HG03571 (cell line): ENCODE data around the gene URM1.

Experiments used
- ATAC-seq: cut with Tn5 transposase; IDR thresholded peaks from one replicate; pipeline ENCODE4 v1.9.1; 2021; ENCODE audit not compliant: unreplicated experiment

URM1 gene

GRCh38 chr9:128344931-128345605 is 26.1 kb upstream of the URM1 start:
- no peak for ATAC-seq

- ATAC-seq = no peak
These were observed 22.0 kb upstream of the URM1 start for GRCh38 chr9:128349125-128349524.

GRCh38 chr9:128349772-128350171 is 21.4 kb upstream of the URM1 start:
- no peak for ATAC-seq

GRCh38 chr9:128355451-128355850 is 15.7 kb upstream of the URM1 start:
- no peak for ATAC-seq

DNA sequence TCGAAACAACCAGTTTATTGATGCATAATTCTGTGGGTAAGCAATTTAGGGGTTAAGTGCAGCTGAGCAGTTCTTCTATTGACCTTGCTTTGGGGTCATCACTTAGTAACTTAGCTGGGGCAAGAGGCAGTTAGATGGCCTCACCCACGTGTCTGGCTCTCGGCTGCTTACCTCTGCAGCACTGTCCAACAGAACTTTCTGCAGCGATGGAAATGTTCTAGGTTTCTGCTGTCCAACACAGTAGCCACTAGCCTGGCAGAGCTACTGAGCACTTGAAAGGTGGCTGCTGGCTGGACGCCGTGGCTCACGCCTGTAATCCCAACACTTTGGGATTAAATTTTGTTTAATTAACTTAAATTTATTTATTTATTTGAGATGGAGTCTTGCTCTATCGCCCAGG is 13.1 kb upstream of the URM1 start:
- ATAC-seq = no peak

- ATAC-seq = no peak
These were observed 12.3 kb upstream of the URM1 start for GRCh38 chr9:128358861-128359260.

DNA sequence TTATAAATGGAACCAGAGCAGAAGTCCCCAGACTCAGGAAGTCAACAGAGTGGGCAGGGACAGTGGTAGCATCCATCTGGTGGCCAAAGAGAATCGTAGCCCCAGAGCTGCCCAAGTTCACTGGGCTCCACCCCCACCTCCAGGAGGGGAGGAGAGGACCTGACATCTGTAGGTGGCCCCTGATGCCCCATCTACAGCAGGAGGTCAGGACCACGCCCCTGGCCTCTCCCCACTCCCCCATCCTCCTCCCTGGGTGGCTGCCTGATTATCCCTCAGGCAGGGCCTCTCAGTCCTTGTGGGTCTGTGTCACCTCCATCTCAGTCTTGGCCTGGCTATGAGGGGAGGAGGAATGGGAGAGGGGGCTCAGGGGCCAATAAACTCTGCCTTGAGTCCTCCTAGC is 10.3 kb upstream of the URM1 start:
- no peak for ATAC-seq

DNA sequence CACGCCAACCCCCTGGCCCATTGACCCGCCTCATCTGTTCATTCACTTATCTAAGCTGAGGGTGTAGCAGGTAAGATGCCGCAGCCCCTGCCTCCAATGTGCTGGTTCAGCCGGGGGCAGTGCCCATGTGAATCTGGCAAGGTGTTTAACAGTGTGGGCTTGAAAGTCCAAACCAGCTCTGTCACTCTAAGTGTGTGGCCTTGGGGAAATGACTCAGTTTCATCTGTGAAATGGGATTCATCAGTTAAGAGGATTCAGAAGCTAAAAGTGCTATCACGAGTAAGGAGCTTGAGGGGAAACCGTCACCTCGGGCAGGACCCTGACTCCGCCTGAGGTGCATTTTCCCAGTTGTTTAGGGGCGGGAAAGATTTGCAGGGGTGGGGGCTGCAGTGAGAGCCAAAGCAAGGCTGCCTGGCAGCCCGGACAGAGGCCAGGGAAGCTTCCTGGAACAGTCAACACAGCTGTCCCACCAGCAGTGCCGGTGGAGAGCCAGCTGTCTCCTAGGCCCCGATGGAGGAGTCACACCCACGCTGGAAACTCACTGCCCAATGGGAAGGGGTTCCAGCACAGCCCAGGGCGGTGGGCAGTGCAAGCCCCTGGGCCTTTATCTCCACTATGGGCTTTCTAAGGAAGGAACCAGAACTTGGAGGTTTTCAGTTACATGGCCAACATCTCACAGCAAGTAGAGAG is 9.7 kb upstream of the URM1 start:
- ATAC-seq = no peak

- ATAC-seq = no peak
These were observed 9.1 kb upstream of the URM1 start for GRCh38 chr9:128361986-128362646.

GRCh38 chr9:128362774-128363173 is 8.4 kb upstream of the URM1 start:
- ATAC-seq = no peak

DNA sequence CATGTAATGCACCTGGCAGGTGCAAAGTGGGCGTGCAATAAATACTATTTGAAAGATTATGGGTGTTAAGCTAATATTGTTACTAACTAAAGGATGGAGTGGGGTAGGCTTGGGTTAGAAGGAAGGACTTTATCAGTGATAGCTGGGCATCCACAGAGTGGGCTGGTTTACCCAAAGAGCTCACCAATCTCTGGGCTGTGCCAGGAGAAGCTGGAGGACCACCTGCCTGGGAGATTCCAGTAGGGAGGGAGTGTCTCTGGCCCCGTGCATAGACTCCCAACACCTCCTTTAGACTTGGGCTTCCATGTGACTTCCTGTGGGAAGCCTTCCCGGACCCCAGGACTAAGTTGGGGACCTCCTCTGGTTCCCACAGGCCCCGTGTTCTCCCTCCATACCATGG is 5.6 kb upstream of the URM1 start:
- ATAC-seq = no peak

GRCh38 chr9:128369024-128369706 is 2.0 kb upstream of the URM1 start:
- no peak for ATAC-seq

GRCh38 chr9:128370367-128370751 is 815 bp upstream of the URM1 start:
- no peak for ATAC-seq

DNA sequence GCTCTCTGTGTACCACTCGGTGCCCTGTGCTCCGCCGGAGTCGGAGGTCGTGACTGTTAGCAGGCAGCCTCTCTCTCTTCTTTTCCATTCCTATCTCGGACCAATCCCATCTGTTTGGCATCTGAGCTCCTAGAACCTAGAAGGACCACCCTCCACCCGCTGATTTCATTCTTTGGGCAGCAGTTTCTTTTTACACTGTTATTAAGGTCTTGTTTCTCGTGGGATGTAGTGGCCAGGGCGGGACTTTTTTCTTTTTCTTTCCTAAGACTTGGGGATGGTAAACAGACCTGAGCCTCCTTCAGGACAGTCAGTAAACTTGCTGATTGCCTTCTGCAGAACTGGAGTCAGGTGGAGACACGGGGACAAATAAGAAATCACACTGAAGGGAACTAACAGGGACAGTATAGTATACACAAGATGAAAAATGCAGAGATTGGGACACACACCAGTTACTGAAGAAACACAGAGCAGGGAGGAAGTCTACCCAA is 500 bp downstream of the URM1 start:
- ATAC-seq = no peak

GRCh38 chr9:128372188-128372641 is 1.0 kb downstream of the URM1 start:
- no peak for ATAC-seq

- no peak for ATAC-seq
These were observed 1.6 kb downstream of the URM1 start for GRCh38 chr9:128372784-128373183.

DNA sequence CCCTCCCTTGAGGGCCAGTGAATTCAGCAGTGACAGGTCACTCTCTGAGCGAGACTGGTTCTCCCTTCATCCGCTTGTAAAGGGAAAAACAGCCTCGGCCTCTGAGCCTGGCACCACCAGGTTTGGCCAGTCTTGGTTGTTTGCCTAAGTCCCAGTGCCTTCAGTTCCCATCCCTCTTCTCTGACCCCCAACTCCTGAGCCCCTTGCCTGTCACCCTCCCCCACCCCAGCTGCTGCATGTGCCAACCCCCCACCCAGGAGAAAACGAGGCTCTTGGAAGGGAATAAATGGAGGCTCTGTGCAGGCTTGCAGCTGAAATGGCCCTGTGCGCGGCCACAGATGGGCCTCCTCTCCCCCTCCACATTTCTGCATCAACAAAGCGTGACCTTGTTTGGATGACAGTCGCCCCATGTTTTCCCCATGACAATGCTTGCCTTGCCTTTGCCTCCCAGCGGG is 3.1 kb downstream of the URM1 start:
- no peak for ATAC-seq

- ATAC-seq = no peak
These were observed 4.7 kb downstream of the URM1 start for GRCh38 chr9:128375865-128376264.

DNA sequence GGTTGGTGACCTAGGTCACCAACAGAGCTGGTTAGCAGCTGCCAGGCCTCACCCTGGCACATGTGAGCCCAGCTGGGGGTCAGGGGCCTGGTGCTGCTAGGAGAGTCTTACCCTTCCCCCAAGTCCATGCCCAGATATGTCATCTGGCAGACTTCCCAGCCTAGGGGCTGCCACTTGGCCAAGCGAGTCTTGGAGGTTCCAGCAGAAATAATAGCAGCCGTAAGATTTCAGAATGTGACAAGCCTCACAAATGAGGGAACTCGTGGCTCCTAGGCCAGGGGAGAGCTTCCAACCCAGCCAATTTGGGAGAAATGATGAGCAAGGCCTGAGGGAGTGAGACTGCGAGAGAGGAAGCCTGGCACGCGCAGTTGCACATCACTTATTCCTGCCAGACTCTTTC is 11.1 kb downstream of the URM1 start:
- ATAC-seq = no peak

GRCh38 chr9:128383007-128383753 is 12.0 kb downstream of the URM1 start:
- no peak for ATAC-seq

- no peak for ATAC-seq
These were observed 12.6 kb downstream of the URM1 start for GRCh38 chr9:128383791-128384190.
